ENCODE measurements around the gene TMX2. TPM values are rescaled to one million over a fixed set of nuclear protein-coding genes. Genes with fewer than 3 reads are reported as not detected.

TMX2 gene
- total RNA-seq, 1 donor from 2014 or later = 64.2 TPM

- intact Hi-C loops (cut with DNase I) = no loop called here
- no peak for TF ChIP-seq CTCF (IDR thresholded peaks at IDR 0.05)
- ATAC-seq (peak; percentile 99), DNase-seq (peak; percentile 97)
- Histone ChIP-seq H3K27ac (peak within 1 kb of the TSS; percentile 95), H3K4me3 (peak within 1 kb of the TSS; percentile 89), H3K9me3 (no peaks in the 10 kb centered on the region), H3K4me1 (peaks cover 19% of the 10 kb centered on the region), H3K27me3 (ENCODE audit: low read depth) (no peaks in the 10 kb centered on the region), H3K36me3 (peaks cover 69% of the 10 kb centered on the region)
These were observed 29.0 kb downstream of the TMX2 start, which contains the start of gene SELENOH for GRCh38 chr11:57741132-57742086. Gene SELENOH, plus strand, starts transcription at chr11:57741491. Its CDS starts 105 bp downstream, at chr11:57741596.

GRCh38 chr11:57742087-57742452 is 29.7 kb downstream of the TMX2 start:
- no peak for ATAC-seq
- Histone ChIP-seq H3K9me3 (no peaks in the 10 kb centered on the region), H3K27me3 (ENCODE audit: low read depth) (no peaks in the 10 kb centered on the region), H3K4me3 (peak overlapping the region; percentile 89), H3K27ac (peak overlapping the region; percentile 95), H3K4me1 (peaks cover 19% of the 10 kb centered on the region), H3K36me3 (peaks cover 64% of the 10 kb centered on the region)
- DNase-seq = peak; percentile 49
- TF ChIP-seq CTCF (IDR thresholded peaks at IDR 0.05) = no peak
- intact Hi-C loops (cut with DNase I) = no loop called here

- intact Hi-C loops (cut with DNase I) = no loop called here
- no peak for TF ChIP-seq CTCF (IDR thresholded peaks at IDR 0.05)
- ATAC-seq (no peak), DNase-seq (no peak)
- H3K36me3 ChIP-seq = peaks cover 41% of the 10 kb centered on the region
- no peak overlapping the region for H3K27ac ChIP-seq
- peaks cover 19% of the 10 kb centered on the region for H3K4me1 ChIP-seq
- H3K4me3 ChIP-seq = no peak overlapping the region
- H3K9me3 ChIP-seq = no peaks in the 10 kb centered on the region
- no peaks in the 10 kb centered on the region for H3K27me3 ChIP-seq (ENCODE audit: low read depth)
These were observed 32.0 kb downstream of the TMX2 start for GRCh38 chr11:57744357-57744756.

GRCh38 chr11:57745206-57745605 is 32.8 kb downstream of the TMX2 start:
- intact Hi-C loops (cut with DNase I) = no loop called here
- H3K4me1 ChIP-seq = peaks cover 19% of the 10 kb centered on the region
- no peaks in the 10 kb centered on the region for H3K27me3 ChIP-seq (ENCODE audit: low read depth)
- H3K27ac ChIP-seq = no peak overlapping the region
- no peak for TF ChIP-seq CTCF (IDR thresholded peaks at IDR 0.05)
- ATAC-seq = no peak
- no peak for DNase-seq
- no peaks in the 10 kb centered on the region for H3K9me3 ChIP-seq
- H3K36me3 ChIP-seq = peaks cover 36% of the 10 kb centered on the region
- H3K4me3 ChIP-seq = no peak overlapping the region

GRCh38 chr11:57746920-57747319 is 34.5 kb downstream of the TMX2 start:
- Histone ChIP-seq H3K4me3 (no peak overlapping the region), H3K27ac (no peak overlapping the region), H3K36me3 (peaks cover 36% of the 10 kb centered on the region), H3K9me3 (no peaks in the 10 kb centered on the region), H3K27me3 (ENCODE audit: low read depth) (no peaks in the 10 kb centered on the region), H3K4me1 (peaks cover 15% of the 10 kb centered on the region)
- ATAC-seq (no peak), DNase-seq (no peak)
- intact Hi-C loops (cut with DNase I) = no loop called here
- no peak for TF ChIP-seq CTCF (IDR thresholded peaks at IDR 0.05)

All from lower lobe of right lung (tissue), 2 donors.